Medulla oblongata (tissue), 1 donor: ENCODE measurements around the gene ZC3H18.

Experiments
- DNase-seq: peaks from one replicate; pipeline ENCODE4 v3.0.0-alpha.2; 2015; ENCODE audit errors: extremely low spot score

ZC3H18 gene

GRCh38 chr16:88581033-88581432 is 10.8 kb downstream of the ZC3H18 start:
- no peak for DNase-seq

- DNase-seq, result no peak
Observed at GRCh38 chr16:88582912-88583575, 12.8 kb downstream of the ZC3H18 start.

GRCh38 chr16:88584676-88585075 is 14.5 kb downstream of the ZC3H18 start:
- no peak for DNase-seq

GRCh38 chr16:88585269-88585668 is 15.1 kb downstream of the ZC3H18 start:
- DNase-seq, result no peak

- DNase-seq, result no peak
Observed at GRCh38 chr16:88585927-88586581, 15.9 kb downstream of the ZC3H18 start.

GRCh38 chr16:88588148-88588547 is 17.9 kb downstream of the ZC3H18 start:
- no peak for DNase-seq

GRCh38 chr16:88588754-88589153 is 18.6 kb downstream of the ZC3H18 start:
- DNase-seq, result no peak

GRCh38 chr16:88589441-88589840 is 19.2 kb downstream of the ZC3H18 start:
- no peak for DNase-seq

GRCh38 chr16:88591577-88592021 is 21.4 kb downstream of the ZC3H18 start:
- peak; percentile 63 for DNase-seq

- peak; percentile 11 for DNase-seq
Observed at GRCh38 chr16:88593061-88593460, 22.9 kb downstream of the ZC3H18 start.

- peak; percentile 74 for DNase-seq
Observed at GRCh38 chr16:88593489-88593888, 23.3 kb downstream of the ZC3H18 start.

- DNase-seq, result no peak
Observed at GRCh38 chr16:88593910-88594309, 23.7 kb downstream of the ZC3H18 start.

- peak; percentile 5 for DNase-seq
Observed at GRCh38 chr16:88595101-88595500, 24.9 kb downstream of the ZC3H18 start.

- no peak for DNase-seq
Observed at GRCh38 chr16:88595921-88596320, 25.7 kb downstream of the ZC3H18 start.

GRCh38 chr16:88596483-88596882 is 26.3 kb downstream of the ZC3H18 start:
- DNase-seq, result peak; percentile 80

- DNase-seq, result no peak
Observed at GRCh38 chr16:88597856-88598491, 27.8 kb downstream of the ZC3H18 start.

GRCh38 chr16:88599092-88599733 is 29.0 kb downstream of the ZC3H18 start:
- DNase-seq, result peak; percentile 81

GRCh38 chr16:88599825-88600538 is 29.8 kb downstream of the ZC3H18 start:
- no peak for DNase-seq

- no peak for DNase-seq
Observed at GRCh38 chr16:88600539-88600896, 30.3 kb downstream of the ZC3H18 start.

GRCh38 chr16:88601313-88602036 is 31.3 kb downstream of the ZC3H18 start:
- no peak for DNase-seq

GRCh38 chr16:88602091-88602490 is 31.9 kb downstream of the ZC3H18 start:
- DNase-seq, result no peak
